ENCODE results near the gene PCCA. TPM values are rescaled to one million over a fixed set of nuclear protein-coding genes. Genes with fewer than 3 reads are reported as not detected.

The PCCA gene
- total and polyA plus RNA-seq, 2 donors (not counting 1 experiment from before 2014, with no cell fraction given), result 4.8 to 17.4 TPM

DNA sequence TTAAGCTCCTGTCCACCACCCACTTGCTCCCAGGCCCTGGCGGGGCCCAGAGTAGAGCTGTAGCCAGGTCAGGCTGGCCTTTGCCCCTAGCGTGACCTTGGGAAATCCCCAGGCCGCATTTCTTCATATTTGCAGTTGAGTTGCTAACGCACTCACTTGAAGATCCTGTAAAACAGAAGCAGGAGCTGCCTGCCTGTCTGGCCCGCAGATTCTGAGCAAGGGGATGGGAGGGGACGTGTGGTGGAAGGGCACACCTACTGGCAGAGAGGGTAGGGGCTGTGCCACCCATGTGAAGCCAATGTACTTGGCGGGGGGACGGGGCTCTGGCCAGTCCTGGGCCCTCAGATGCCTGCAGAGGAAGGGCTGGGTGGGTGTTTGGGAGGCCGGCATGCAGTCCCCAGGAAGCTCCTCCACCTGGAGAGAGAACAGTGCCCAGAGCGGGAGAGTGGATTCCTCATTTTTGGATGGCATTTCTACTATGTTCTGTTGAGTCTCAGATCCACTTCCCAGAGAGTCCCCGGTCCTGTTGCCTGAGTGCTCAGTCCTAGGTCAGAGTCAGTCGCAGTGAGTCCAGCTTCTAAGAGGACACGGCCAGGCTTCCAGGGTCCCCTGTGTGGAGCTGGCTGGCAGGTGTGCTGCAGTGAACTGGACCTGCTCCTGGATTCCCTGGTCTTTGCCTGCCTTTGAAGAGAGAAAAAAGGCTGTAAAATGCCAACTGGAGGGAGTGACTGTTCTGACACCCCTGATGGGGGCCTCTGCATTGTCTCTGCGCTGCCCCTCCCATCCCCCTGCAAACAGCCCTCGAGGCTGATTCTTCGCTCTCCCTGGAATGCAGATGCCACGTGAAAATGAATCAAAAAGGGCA lies 436.8 kb downstream of the PCCA start:
- ATAC-seq (ENCODE audit: low read depth) (no peak), DNase-seq (no peak)
- Histone ChIP-seq H3K27ac (ENCODE audit: low read length in 2 of 2) (no peak overlapping the region), H3K36me3 (replicated peaks in 1 of 2; ENCODE audit: control extremely low read depth in 1 of 2, control insufficient read depth in 1 of 2, extremely low read depth in 1 of 2, insufficient read depth in 2 of 2, low read length in 1 of 2) (no peaks in the 10 kb centered on the region), H3K9ac (ENCODE audit: low read length) (no peak overlapping the region), H3K79me2 (ENCODE audit: control insufficient read depth, insufficient read depth, low read length) (no peaks in the 10 kb centered on the region), H3K27me3 (replicated peaks in 1 of 4; ENCODE audit: control extremely low read depth in 1 of 4, control insufficient read depth in 3 of 4, insufficient read depth in 4 of 4, low read length in 3 of 4) (peaks cover 0 to 7% (median 2%) of the 10 kb centered on the region in 4 experiments), H3K4me2 (replicated peaks; ENCODE audit: low read depth, low read length, poor library complexity, severe bottlenecking) (no peak overlapping the region), H3K9me3 (ENCODE audit: control extremely low read depth in 1 of 3, control insufficient read depth in 2 of 3, insufficient read depth in 1 of 3, low read length in 2 of 3) (no peaks in the 10 kb centered on the region), H3K4me3 (ENCODE audit: control extremely low read depth in 1 of 5, extremely low read depth in 1 of 5, insufficient read depth in 1 of 5, low read depth in 2 of 5, low read length in 4 of 5) (no peak overlapping the region), H2AFZ (ENCODE audit: insufficient read depth, low read depth, low read length, poor library complexity, severe bottlenecking) (no peak overlapping the region), H4K20me1 (ENCODE audit: control insufficient read depth, insufficient read depth, low read length, poor library complexity, severe bottlenecking) (no peaks in the 10 kb centered on the region), H3K4me1 (ENCODE audit: control insufficient read depth in 2 of 2, insufficient read depth in 2 of 2, low read length in 2 of 2) (peaks cover 5 to 13% of the 10 kb centered on the region in 2 donors)
- ChIA-PET CTCF (interaction anchor here (2.1 kb wide), 1 partner anchor 15 kb away, joined by 7 read pairs; no protein-coding TSS in a partner anchor), POLR2A (no interaction called here)
- Mint-ChIP-seq H3K4me1 (peaks cover 7% of the 10 kb centered on the region), H3K4me3 (no peak overlapping the region), H3K27ac (no peak overlapping the region), H3K27me3 (no peaks in the 10 kb centered on the region), H3K9me3 (ENCODE audit: insufficient read depth) (no peaks in the 10 kb centered on the region)
- intact Hi-C loops (cut with micrococcal nuclease), result no loop called here
- WGBS (ENCODE audit: insufficient coverage), result 92% methylated on average over 17 of the region's 17 CpGs
- TF ChIP-seq, protein P1, sequence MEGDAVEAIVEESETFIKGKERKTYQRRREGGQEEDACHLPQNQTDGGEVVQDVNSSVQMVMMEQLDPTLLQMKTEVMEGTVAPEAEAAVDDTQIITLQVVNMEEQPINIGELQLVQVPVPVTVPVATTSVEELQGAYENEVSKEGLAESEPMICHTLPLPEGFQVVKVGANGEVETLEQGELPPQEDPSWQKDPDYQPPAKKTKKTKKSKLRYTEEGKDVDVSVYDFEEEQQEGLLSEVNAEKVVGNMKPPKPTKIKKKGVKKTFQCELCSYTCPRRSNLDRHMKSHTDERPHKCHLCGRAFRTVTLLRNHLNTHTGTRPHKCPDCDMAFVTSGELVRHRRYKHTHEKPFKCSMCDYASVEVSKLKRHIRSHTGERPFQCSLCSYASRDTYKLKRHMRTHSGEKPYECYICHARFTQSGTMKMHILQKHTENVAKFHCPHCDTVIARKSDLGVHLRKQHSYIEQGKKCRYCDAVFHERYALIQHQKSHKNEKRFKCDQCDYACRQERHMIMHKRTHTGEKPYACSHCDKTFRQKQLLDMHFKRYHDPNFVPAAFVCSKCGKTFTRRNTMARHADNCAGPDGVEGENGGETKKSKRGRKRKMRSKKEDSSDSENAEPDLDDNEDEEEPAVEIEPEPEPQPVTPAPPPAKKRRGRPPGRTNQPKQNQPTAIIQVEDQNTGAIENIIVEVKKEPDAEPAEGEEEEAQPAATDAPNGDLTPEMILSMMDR (IDR thresholded peaks at IDR 0.05), result no peak
- no peak for TF ChIP-seq EZH2 (IDR thresholded peaks at IDR 0.05; ENCODE audit: borderline replicate concordance, insufficient read depth, low read depth, low read length, poor library complexity, severe bottlenecking)

- DNase-seq, result no peak
Measured at GRCh38 chr13:100526318-100527000, 437.6 kb downstream of the PCCA start.

More at GRCh38 chr13:100526318-100527000, 437.6 kb downstream of the PCCA start:
- CTCF ChIA-PET, result no interaction called here
- POLR2A ChIA-PET, result no interaction called here
- Mint-ChIP-seq H3K27ac (no peak overlapping the region), H3K27me3 (no peaks in the 10 kb centered on the region), H3K9me3 (ENCODE audit: insufficient read depth) (no peaks in the 10 kb centered on the region), H3K4me3 (no peak overlapping the region), H3K4me1 (peaks cover 5% of the 10 kb centered on the region)
- no peak overlapping the region for H3K27ac ChIP-seq (ENCODE audit: low read length in 2 of 2)
- H2AFZ ChIP-seq (ENCODE audit: insufficient read depth, low read depth, low read length, poor library complexity, severe bottlenecking), result no peak overlapping the region
- peaks cover 0 to 7% (median under 1%) of the 10 kb centered on the region in 4 experiments for H3K27me3 ChIP-seq (replicated peaks in 1 of 4; ENCODE audit: control extremely low read depth in 1 of 4, control insufficient read depth in 3 of 4, insufficient read depth in 4 of 4, low read length in 3 of 4)
- intact Hi-C loops (cut with micrococcal nuclease), result no loop called here
- 97% methylated on average over 25 of the region's 27 CpGs for WGBS (ENCODE audit: insufficient coverage)
- no peak for ATAC-seq (ENCODE audit: low read depth)
- peaks cover 5 to 10% of the 10 kb centered on the region in 2 donors for H3K4me1 ChIP-seq (ENCODE audit: control insufficient read depth in 2 of 2, insufficient read depth in 2 of 2, low read length in 2 of 2)
- TF ChIP-seq, protein P1 (IDR thresholded peaks at IDR 0.05), result no peak
- no peak for TF ChIP-seq EZH2 (IDR thresholded peaks at IDR 0.05; ENCODE audit: borderline replicate concordance, insufficient read depth, low read depth, low read length, poor library complexity, severe bottlenecking)
- no peak overlapping the region for H3K4me3 ChIP-seq (ENCODE audit: control extremely low read depth in 1 of 5, extremely low read depth in 1 of 5, insufficient read depth in 1 of 5, low read depth in 2 of 5, low read length in 4 of 5)
- H4K20me1 ChIP-seq (ENCODE audit: control insufficient read depth, insufficient read depth, low read length, poor library complexity, severe bottlenecking), result no peaks in the 10 kb centered on the region
- H3K36me3 ChIP-seq (replicated peaks in 1 of 2; ENCODE audit: control extremely low read depth in 1 of 2, control insufficient read depth in 1 of 2, extremely low read depth in 1 of 2, insufficient read depth in 2 of 2, low read length in 1 of 2), result no peaks in the 10 kb centered on the region
- no peak overlapping the region for H3K9ac ChIP-seq (ENCODE audit: low read length)
- H3K79me2 ChIP-seq (ENCODE audit: control insufficient read depth, insufficient read depth, low read length), result no peaks in the 10 kb centered on the region
- no peak overlapping the region for H3K4me2 ChIP-seq (replicated peaks; ENCODE audit: low read depth, low read length, poor library complexity, severe bottlenecking)
- no peaks in the 10 kb centered on the region for H3K9me3 ChIP-seq (ENCODE audit: control extremely low read depth in 1 of 3, control insufficient read depth in 2 of 3, insufficient read depth in 1 of 3, low read length in 2 of 3)
